HG02970 (cell line): ENCODE data around the gene COX5B.
"Not testable (repeated sequence)": the region's sequence is repeated elsewhere in the genome, so short reads cannot be mapped to it uniquely, and the experiment has no call there.

ENCODE experiments used
- ATAC-seq: cut with Tn5 transposase; IDR thresholded peaks from one replicate; pipeline ENCODE4 v1.9.1; 2021; ENCODE audit warnings: mild to moderate bottlenecking, moderate library complexity, moderate number of reproducible peaks; ENCODE audit not compliant: unreplicated experiment, low FRiP score

The COX5B gene

GRCh38 chr2:97670471-97670870 is 24.6 kb downstream of the COX5B start:
- ATAC-seq = no peak

GRCh38 chr2:97671526-97671925 is 25.7 kb downstream of the COX5B start:
- no peak for ATAC-seq

GRCh38 chr2:97672606-97673140 is 26.8 kb downstream of the COX5B start:
- ATAC-seq = not testable (repeated sequence)

GRCh38 chr2:97673182-97673914 is 27.5 kb downstream of the COX5B start:
- ATAC-seq = no peak

GRCh38 chr2:97673915-97674283 is 28.0 kb downstream of the COX5B start:
- ATAC-seq = no peak

- ATAC-seq = no peak
These were observed 29.7 kb downstream of the COX5B start for GRCh38 chr2:97675430-97676113.

- no peak for ATAC-seq
These were observed 30.8 kb downstream of the COX5B start for GRCh38 chr2:97676620-97677019.

- no peak for ATAC-seq
These were observed 31.6 kb downstream of the COX5B start for GRCh38 chr2:97677480-97677879.

GRCh38 chr2:97678298-97678697 is 32.4 kb downstream of the COX5B start:
- no peak for ATAC-seq

GRCh38 chr2:97687235-97687634 is 41.4 kb downstream of the COX5B start:
- not testable (repeated sequence) for ATAC-seq

GRCh38 chr2:97688062-97688827 is 42.4 kb downstream of the COX5B start:
- ATAC-seq = no peak

GRCh38 chr2:97691166-97691565 is 45.3 kb downstream of the COX5B start:
- no peak for ATAC-seq

- ATAC-seq = no peak
These were observed 47.6 kb downstream of the COX5B start for GRCh38 chr2:97693476-97693875.

GRCh38 chr2:97695744-97696143 is 49.9 kb downstream of the COX5B start:
- no peak for ATAC-seq

- no peak for ATAC-seq
These were observed 51.7 kb downstream of the COX5B start for GRCh38 chr2:97697252-97698235.
